ENCODE measurements around the gene DEPDC1B. TPM values are rescaled to one million over a fixed set of nuclear protein-coding genes. Genes with fewer than 3 reads are reported as not detected.
"Not testable (repeated sequence)": the region's sequence is repeated elsewhere in the genome, so short reads cannot be mapped to it uniquely, and the experiment has no call there.

Gene DEPDC1B
- total RNA-seq, 3 donors from 2014 or later: under 0.01 to 1.1 (median 0.29) TPM

- Histone ChIP-seq H3K4me3 (no peak overlapping the region), H3K36me3 (no peaks in the 10 kb centered on the region), H3K9me3 (peaks cover 0 to 5% of the 10 kb centered on the region in 2 donors), H3K4me1 (no peaks in the 10 kb centered on the region), H3K27me3 (no peaks in the 10 kb centered on the region), H3K27ac (no peak overlapping the region)
- TF ChIP-seq POLR2AphosphoS5 (IDR thresholded peaks at IDR 0.05) (no peak), POLR2A (IDR thresholded peaks at IDR 0.05) (no peak), CTCF (IDR thresholded peaks at IDR 0.05) (no peak)
- DNase-seq (ENCODE audit: low spot score in 2 of 2): no peak
- intact Hi-C loops (cut with DNase I; ENCODE audit: low total_unique reads): no loop called here
Measured at GRCh38 chr5:60719329-60719728, 19.4 kb upstream of the DEPDC1B start.

GRCh38 chr5:60718166-60718892 lies 18.4 kb upstream of the DEPDC1B start:
- intact Hi-C loops (cut with DNase I; ENCODE audit: low total_unique reads): no loop called here
- Histone ChIP-seq H3K27ac (no peak overlapping the region), H3K27me3 (no peaks in the 10 kb centered on the region), H3K4me1 (no peaks in the 10 kb centered on the region), H3K36me3 (no peaks in the 10 kb centered on the region), H3K9me3 (peaks cover 0 to 5% of the 10 kb centered on the region in 2 donors), H3K4me3 (no peak overlapping the region)
- DNase-seq (ENCODE audit: low spot score in 2 of 2): no peak
- TF ChIP-seq POLR2A (IDR thresholded peaks at IDR 0.05): no peak
- TF ChIP-seq POLR2AphosphoS5 (IDR thresholded peaks at IDR 0.05): no peak
- TF ChIP-seq CTCF (IDR thresholded peaks at IDR 0.05): no peak

GRCh38 chr5:60715201-60715928 lies 15.4 kb upstream of the DEPDC1B start:
- H3K4me3 ChIP-seq; H3K27ac ChIP-seq; H3K9me3 ChIP-seq; H3K36me3 ChIP-seq; H3K4me1 ChIP-seq; DNase-seq (ENCODE audit: low spot score in 2 of 2); H3K27me3 ChIP-seq; intact Hi-C loops (cut with DNase I; ENCODE audit: low total_unique reads): not testable (repeated sequence)

GRCh38 chr5:60712950-60713349 lies 13.0 kb upstream of the DEPDC1B start:
- no peak for TF ChIP-seq POLR2AphosphoS5 (IDR thresholded peaks at IDR 0.05)
- TF ChIP-seq POLR2A (IDR thresholded peaks at IDR 0.05): no peak
- no peak for TF ChIP-seq CTCF (IDR thresholded peaks at IDR 0.05)
- intact Hi-C loops (cut with DNase I; ENCODE audit: low total_unique reads): no loop called here
- H3K27ac ChIP-seq: no peak overlapping the region
- H3K4me1 ChIP-seq: no peaks in the 10 kb centered on the region
- no peaks in the 10 kb centered on the region for H3K27me3 ChIP-seq
- no peaks in the 10 kb centered on the region for H3K36me3 ChIP-seq
- H3K4me3 ChIP-seq: no peak overlapping the region
- no peak for DNase-seq (ENCODE audit: low spot score in 2 of 2)
- peaks cover 5% of the 10 kb centered on the region in 2 donors for H3K9me3 ChIP-seq

- intact Hi-C loops (cut with DNase I; ENCODE audit: low total_unique reads); DNase-seq (ENCODE audit: low spot score in 2 of 2); H3K9me3 ChIP-seq; H3K4me1 ChIP-seq; H3K4me3 ChIP-seq; H3K27ac ChIP-seq; H3K36me3 ChIP-seq; H3K27me3 ChIP-seq: not testable (repeated sequence)
Measured at GRCh38 chr5:60711892-60712291, 11.9 kb upstream of the DEPDC1B start.

GRCh38 chr5:60710362-60710761 lies 10.4 kb upstream of the DEPDC1B start:
- peaks cover 3 to 5% of the 10 kb centered on the region in 2 donors for H3K9me3 ChIP-seq
- H3K4me3 ChIP-seq: no peak overlapping the region
- H3K36me3 ChIP-seq: no peaks in the 10 kb centered on the region
- H3K27ac ChIP-seq: no peak overlapping the region
- TF ChIP-seq POLR2A (IDR thresholded peaks at IDR 0.05) (no peak), POLR2AphosphoS5 (IDR thresholded peaks at IDR 0.05) (no peak), CTCF (IDR thresholded peaks at IDR 0.05) (no peak)
- H3K27me3 ChIP-seq: no peaks in the 10 kb centered on the region
- DNase-seq (ENCODE audit: low spot score in 2 of 2): no peak
- H3K4me1 ChIP-seq: no peaks in the 10 kb centered on the region
- intact Hi-C loops (cut with DNase I; ENCODE audit: low total_unique reads): no loop called here
